ENCODE data around the gene NOTCH1.

NOTCH1 gene

DNA sequence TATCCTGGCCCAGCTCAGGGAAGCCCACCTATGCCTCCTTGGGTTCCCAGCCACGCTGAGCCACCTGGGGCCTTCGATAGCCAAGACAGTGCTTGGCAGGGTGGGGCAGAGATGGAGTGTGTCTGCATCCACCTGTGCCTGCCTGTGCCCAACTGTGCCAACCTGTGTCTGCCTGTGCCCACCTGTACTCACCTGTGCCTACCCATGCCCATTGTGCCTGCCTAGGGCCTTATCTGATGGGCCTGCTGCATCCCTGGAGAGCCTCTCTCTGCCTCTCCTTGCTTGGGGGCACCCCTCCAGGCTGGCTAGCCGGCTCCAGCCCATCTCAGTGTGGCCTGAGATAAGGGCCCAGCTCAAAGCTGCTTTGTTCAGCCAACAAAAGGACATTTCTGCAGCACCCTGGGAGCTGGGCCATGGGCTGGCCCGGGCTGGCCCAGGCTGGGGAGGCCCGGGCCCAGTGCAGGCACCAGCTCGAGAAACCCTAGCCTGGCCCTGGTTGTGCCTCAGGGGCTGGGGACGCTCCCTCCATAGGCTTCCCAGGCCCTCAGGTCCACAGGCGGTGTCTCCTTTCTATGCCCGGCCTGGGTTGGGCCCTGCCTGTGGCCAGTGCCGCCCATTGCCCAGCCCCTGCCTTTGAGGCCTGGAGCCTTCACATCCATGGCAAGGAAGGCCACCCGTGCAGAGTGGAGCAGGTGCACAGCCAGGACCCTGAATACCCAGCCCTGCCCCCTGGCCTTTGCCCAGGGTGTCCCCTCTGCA, 37.3 kb upstream of the NOTCH1 start:
- TF ChIP-seq, protein P1, sequence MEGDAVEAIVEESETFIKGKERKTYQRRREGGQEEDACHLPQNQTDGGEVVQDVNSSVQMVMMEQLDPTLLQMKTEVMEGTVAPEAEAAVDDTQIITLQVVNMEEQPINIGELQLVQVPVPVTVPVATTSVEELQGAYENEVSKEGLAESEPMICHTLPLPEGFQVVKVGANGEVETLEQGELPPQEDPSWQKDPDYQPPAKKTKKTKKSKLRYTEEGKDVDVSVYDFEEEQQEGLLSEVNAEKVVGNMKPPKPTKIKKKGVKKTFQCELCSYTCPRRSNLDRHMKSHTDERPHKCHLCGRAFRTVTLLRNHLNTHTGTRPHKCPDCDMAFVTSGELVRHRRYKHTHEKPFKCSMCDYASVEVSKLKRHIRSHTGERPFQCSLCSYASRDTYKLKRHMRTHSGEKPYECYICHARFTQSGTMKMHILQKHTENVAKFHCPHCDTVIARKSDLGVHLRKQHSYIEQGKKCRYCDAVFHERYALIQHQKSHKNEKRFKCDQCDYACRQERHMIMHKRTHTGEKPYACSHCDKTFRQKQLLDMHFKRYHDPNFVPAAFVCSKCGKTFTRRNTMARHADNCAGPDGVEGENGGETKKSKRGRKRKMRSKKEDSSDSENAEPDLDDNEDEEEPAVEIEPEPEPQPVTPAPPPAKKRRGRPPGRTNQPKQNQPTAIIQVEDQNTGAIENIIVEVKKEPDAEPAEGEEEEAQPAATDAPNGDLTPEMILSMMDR (IDR thresholded peaks at IDR 0.05) = no peak

DNA sequence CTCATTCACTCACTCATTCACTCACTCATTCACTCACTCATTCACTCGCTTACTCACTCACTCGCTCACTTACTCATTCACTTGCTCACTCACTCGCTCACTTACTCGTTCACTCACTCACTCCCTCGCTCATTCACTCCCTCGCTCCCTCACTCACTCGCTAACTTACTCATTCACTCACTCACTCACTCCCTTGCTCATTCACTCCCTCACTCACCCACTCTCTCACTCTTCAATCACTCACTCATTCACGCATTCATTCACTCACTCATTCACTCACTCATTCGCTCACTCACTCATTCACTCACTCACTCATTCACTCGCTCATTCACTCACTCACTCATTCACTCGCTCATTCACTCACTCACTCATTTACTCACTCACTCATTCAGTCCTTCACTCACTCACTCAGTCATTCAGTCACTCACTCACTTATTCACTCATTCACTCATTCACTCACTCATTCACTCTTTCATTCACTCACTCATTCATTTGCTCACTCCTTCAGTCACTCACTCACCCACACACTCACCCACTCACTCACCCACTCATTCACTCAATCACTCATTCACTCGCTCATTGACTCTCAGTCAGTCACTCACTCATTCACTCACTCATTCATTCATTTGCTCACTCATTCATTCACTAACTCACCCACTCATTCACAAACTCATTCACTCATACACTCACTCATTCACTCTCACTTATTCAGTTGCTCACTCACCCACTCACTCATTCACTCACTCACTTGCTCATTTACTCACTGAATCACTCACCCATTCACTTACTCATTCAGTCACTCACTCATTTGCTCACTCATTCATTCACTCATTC, 36.0 kb upstream of the NOTCH1 start:
- TF ChIP-seq, protein P1 (IDR thresholded peaks at IDR 0.05) = no peak

DNA sequence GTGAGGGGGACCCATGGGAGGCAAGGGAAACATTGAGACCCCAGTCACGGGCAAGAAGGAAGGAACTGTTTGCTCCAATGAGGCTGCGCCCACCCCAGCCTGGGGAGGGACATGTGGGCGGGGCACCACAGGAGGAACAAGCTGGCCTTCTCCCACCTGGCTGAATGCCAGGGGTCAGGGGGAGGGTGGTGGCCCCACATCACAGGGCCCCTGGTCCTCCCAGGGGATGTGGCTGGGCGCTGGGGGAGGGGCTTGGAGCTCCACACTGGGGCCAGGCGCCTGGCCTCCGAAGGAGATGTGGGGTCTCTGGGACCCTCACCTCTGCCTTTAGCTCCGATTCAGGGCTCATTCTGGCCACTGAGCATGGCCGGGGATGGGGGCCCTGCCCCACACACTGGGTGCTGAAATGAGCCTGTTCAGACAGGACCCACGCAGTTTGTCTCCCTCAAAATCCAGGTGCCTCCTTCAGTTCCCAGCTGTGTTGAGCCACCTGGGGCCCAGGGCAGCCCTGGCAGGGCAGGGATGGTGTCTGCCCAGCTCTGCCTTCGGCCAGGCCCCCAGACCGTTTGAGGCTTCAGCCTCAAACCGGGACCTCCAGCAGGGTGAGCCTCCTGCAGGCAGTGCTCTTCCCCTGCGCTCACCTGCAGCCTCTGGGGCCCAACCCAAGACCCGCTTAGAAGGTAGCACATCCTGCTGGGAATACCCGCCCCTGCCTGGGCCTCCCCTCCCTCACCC, 33.2 kb upstream of the NOTCH1 start:
- TF ChIP-seq, protein P1 (IDR thresholded peaks at IDR 0.05) = no peak

DNA sequence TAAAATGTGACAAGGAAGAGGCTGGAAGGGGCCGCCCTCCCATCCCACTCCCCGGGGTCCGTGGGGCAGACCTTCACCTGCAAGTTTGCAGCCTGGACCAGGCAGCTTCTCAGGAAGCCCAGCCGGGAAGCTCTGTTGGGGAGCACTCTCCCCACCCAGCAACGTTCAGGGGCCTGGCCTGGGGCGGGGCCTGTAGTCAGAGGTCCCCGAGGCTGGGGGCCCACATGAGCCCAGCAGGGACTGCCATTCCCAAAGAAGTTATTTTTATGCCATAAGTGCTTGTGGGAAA, 32.7 kb upstream of the NOTCH1 start:
- TF ChIP-seq, protein P1 (IDR thresholded peaks at IDR 0.05) = no peak

DNA sequence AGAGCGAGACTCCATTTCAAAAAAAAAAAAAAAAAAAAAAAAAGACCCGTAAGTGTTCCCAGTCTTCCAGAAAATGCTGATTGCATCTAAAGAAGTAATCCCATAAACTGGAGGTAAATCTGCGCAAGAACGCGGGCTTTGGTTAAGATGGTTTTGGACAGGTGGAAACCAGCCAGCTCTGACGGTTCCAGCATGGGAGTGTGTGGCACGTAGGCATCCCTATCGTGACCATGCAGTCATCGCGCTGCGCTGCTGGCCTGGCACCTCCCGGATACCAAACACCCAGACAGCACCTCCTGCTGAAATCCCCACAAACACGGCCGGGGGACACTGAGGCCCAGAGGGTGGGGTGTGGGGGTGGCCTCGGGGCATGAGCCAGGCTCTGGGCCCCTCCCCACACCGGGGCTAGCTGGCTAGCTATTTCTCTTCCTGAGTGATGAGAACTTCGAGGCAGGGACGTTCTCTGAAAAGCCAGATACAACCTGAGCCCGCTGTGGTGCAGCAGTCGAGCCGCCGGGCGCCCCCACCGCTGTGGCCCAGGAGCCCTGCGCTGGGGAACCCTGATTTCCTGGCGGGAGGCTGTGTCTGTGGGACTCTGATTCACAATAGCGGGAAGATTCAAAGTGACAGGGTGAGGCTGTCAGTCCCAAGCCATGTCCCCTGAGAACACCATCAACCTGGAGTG, 32.2 kb upstream of the NOTCH1 start:
- TF ChIP-seq, protein P1 (IDR thresholded peaks at IDR 0.05) = no peak

DNA sequence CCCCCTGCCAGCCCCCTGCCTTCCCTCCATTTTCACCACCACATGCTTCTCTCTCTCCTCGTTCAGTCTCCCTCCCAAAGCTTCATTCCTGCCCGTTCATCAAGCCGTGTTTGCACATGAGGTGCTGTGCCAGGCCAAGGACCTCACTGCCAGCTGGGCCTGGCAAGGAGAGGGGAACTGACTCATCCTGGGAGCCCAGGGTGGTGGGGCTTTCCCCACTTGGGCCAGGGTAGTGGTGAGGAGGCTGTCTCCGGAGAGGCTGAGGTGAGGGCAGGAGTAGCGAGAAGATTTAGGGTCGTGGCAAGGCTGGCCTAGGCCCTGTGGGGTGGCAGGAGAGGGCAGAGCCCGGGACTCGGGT, 30.4 kb upstream of the NOTCH1 start:
- TF ChIP-seq, protein P1 (IDR thresholded peaks at IDR 0.05) = no peak

DNA sequence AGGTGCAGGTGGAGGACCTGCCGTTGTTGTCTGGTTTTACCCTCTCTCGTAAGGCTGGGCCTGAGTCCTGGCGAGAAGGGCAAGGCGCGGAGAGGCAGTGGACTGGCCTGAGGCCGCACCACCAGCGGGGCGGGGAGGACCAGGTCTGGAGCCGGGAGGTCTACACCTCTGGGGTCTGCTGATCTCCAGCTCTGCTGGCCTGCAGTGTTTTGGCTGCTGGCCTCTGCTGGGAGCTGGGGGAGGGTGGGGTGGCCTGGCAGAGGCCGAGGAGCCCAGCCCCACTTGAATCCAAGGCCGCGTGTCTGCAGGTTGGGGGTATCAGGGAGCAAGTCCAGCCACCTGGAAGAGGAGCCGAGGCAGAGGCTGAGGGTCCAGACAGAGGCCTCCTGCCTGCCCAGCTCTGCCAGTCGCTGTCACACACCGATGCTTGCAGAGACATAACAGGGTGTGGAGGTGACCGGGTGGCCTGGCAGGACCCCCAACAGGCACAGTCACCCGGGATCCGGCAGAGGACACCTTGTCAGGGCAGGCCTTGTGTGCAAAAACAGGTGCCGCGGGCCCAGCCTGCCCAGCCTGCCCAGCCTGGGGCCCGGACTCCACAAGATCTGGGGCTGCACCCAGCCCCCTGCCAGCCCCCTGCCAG, 29.9 kb upstream of the NOTCH1 start:
- TF ChIP-seq, protein P1 (IDR thresholded peaks at IDR 0.05) = no peak
